Measurements from ENCODE around the gene CGB1.
"Not testable (repeated sequence)": the region's sequence is repeated elsewhere in the genome, so short reads cannot be mapped to it uniquely, and the experiment has no call there.

CGB1 gene

GRCh38 chr19:49036815-49037214 is at the start of gene CGB1:
TSS of gene CGB1 (minus strand) at chr19:49036895. CDS start at chr19:49036711, 184 bp downstream.
- not testable (repeated sequence) for DNase-seq

GRCh38 chr19:49086296-49086695 is 49.6 kb upstream of the CGB1 start:
- DNase-seq: no peak

- DNase-seq: peak in 1 of 58 donors; percentile 25
These were observed 49.2 kb upstream of the CGB1 start for GRCh38 chr19:49085868-49086232.

- DNase-seq: peak; percentile 82 to 99 (median 97)
These were observed 48.5 kb upstream of the CGB1 start, which contains the start of gene SNRNP70 for GRCh38 chr19:49085020-49085867. TSS of gene SNRNP70 (plus strand) at chr19:49085451. CDS start at chr19:49086415, 964 bp downstream.

GRCh38 chr19:49084206-49085019 is 47.7 kb upstream of the CGB1 start:
- peak in 1 of 58 donors; percentile 55 for DNase-seq

- no peak for DNase-seq
These were observed 44.6 kb upstream of the CGB1 start for GRCh38 chr19:49081273-49081672.

- no peak for DNase-seq
These were observed 43.7 kb upstream of the CGB1 start for GRCh38 chr19:49080392-49080791.

- peak in 39 of 58 donors; percentile 1 to 68 (median 31) for DNase-seq
These were observed 38.2 kb upstream of the CGB1 start for GRCh38 chr19:49074869-49075268.

GRCh38 chr19:49073514-49074378 is 37.1 kb upstream of the CGB1 start:
- DNase-seq: no peak

GRCh38 chr19:49071860-49072547 is 35.3 kb upstream of the CGB1 start:
- no peak for DNase-seq

GRCh38 chr19:49070416-49070815 is 33.7 kb upstream of the CGB1 start:
- DNase-seq: no peak

- no peak for DNase-seq
These were observed 32.3 kb upstream of the CGB1 start for GRCh38 chr19:49069026-49069425.

- no peak for DNase-seq
These were observed 30.9 kb upstream of the CGB1 start for GRCh38 chr19:49067554-49067953.

GRCh38 chr19:49065905-49066512 is 29.3 kb upstream of the CGB1 start:
- DNase-seq: no peak

- DNase-seq: no peak
These were observed 28.3 kb upstream of the CGB1 start, which contains the start of gene NTF4 for GRCh38 chr19:49064768-49065611. TSS of gene NTF4 (minus strand) at chr19:49064818. CDS start at chr19:49061997, 2,821 bp downstream.

GRCh38 chr19:49064029-49064629 is 27.4 kb upstream of the CGB1 start:
- no peak for DNase-seq

- DNase-seq: no peak
These were observed 24.8 kb upstream of the CGB1 start for GRCh38 chr19:49061445-49061844.

GRCh38 chr19:49061000-49061399 is 24.3 kb upstream of the CGB1 start:
- DNase-seq: no peak

- no peak for DNase-seq
These were observed 22.4 kb upstream of the CGB1 start for GRCh38 chr19:49059053-49059452.
